ENCODE results near the gene SLC5A9. TPM values are rescaled to one million over a fixed set of nuclear protein-coding genes. Genes with fewer than 3 reads are reported as not detected.

Gene SLC5A9
- total RNA-seq, 6 donors from 2014 or later: 2.9 to 21.0 (median 6.1) TPM

DNA sequence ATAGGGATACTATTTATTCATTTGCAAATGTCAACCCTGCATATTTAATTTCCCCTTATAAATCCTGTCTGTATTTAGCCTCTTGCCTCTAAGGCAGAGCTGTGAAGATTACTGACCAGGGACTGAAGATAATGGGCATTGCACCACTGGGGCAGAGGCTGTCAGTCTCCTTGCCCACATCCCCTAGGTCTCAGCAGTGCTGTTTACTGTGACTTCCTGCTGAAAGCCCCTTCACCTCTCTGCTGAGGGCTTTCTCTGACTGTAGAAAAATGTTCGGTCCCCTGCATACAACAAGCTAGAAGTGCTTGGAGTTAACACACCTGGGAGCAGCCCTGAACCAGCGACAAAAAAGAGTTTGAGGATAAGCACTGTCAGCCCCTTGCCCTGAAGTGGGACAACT, 28.8 kb downstream of the SLC5A9 start:
- 60 to 76% methylated on average over 1 to 2 of the region's 2 CpGs for WGBS, 2 donors
- ATAC-seq (ENCODE audit: low FRiP score in 2 of 2) (no peak), DNase-seq (no peak)
- Histone ChIP-seq H3K4me3 (no peak overlapping the region), H3K36me3 (no peaks in the 10 kb centered on the region), H3K9me3 (no peaks in the 10 kb centered on the region), H3K4me1 (peaks cover 4 to 9% (median 7%) of the 10 kb centered on the region in 4 donors), H3K27ac (no peak overlapping the region), H3K27me3 (no peaks in the 10 kb centered on the region)
- TF ChIP-seq EP300 (IDR thresholded peaks at IDR 0.05): no peak
- no peak for TF ChIP-seq POLR2A (IDR thresholded peaks at IDR 0.05)
- TF ChIP-seq, protein P1, sequence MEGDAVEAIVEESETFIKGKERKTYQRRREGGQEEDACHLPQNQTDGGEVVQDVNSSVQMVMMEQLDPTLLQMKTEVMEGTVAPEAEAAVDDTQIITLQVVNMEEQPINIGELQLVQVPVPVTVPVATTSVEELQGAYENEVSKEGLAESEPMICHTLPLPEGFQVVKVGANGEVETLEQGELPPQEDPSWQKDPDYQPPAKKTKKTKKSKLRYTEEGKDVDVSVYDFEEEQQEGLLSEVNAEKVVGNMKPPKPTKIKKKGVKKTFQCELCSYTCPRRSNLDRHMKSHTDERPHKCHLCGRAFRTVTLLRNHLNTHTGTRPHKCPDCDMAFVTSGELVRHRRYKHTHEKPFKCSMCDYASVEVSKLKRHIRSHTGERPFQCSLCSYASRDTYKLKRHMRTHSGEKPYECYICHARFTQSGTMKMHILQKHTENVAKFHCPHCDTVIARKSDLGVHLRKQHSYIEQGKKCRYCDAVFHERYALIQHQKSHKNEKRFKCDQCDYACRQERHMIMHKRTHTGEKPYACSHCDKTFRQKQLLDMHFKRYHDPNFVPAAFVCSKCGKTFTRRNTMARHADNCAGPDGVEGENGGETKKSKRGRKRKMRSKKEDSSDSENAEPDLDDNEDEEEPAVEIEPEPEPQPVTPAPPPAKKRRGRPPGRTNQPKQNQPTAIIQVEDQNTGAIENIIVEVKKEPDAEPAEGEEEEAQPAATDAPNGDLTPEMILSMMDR (IDR thresholded peaks at IDR 0.05): no peak
- TF ChIP-seq POLR2AphosphoS5 (IDR thresholded peaks at IDR 0.05): no peak

DNA sequence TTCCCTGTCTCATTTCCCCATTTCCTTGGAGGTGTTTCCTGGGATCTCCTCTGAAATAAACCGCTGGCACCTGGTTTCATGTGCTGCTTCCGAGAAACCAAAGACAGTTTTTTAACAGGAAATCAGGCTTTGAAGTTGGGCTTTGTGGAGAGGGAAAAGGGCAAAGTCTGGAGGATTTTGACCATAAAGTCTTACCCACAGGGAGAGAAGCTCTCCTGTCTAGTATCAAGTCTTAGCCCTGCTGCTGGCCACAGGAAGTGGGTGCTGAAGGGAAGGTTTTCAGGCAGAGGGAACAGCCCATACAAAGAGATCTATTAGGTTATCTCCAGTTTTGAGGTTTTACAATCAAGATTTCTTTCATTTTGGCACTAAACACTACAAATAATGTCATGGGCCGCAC, 29.3 kb downstream of the SLC5A9 start:
- H3K4me1 ChIP-seq: peaks cover 0 to 4% (median 2%) of the 10 kb centered on the region in 4 donors
- ATAC-seq (ENCODE audit: low FRiP score in 2 of 2) (no peak), DNase-seq (no peak)
- H3K36me3 ChIP-seq: no peaks in the 10 kb centered on the region
- H3K4me3 ChIP-seq: no peak overlapping the region
- no peak overlapping the region for H3K27ac ChIP-seq
- no peaks in the 10 kb centered on the region for H3K27me3 ChIP-seq
- H3K9me3 ChIP-seq: no peaks in the 10 kb centered on the region
- TF ChIP-seq, protein P1 (IDR thresholded peaks at IDR 0.05): no peak
- TF ChIP-seq EP300 (IDR thresholded peaks at IDR 0.05): no peak
- TF ChIP-seq POLR2A (IDR thresholded peaks at IDR 0.05): no peak
- TF ChIP-seq POLR2AphosphoS5 (IDR thresholded peaks at IDR 0.05): no peak
- WGBS, 2 donors: 84 to 88% methylated on average over 3 of the region's 3 CpGs

DNA sequence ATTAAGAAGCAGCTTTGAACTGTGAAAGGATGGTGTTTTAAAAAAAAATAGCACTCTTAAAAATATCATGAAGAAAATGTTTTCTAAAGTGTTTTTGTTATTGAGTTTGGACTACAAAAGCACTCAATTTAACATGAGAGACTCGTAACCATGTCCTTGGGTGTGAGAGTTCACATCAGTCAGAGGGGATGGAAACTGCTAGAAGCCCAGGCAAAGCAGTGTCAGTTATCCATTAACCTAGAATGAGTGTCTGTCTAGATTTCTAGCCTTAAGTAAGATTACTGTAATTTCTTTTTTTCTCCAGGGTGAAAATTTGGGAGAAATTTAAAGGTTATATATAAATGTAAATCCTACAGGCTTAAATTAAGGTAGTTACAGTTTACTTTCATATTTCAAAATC, 31.7 kb downstream of the SLC5A9 start:
- no peaks in the 10 kb centered on the region for H3K27me3 ChIP-seq
- no peaks in the 10 kb centered on the region for H3K36me3 ChIP-seq
- no peak overlapping the region for H3K4me3 ChIP-seq
- H3K9me3 ChIP-seq: no peaks in the 10 kb centered on the region
- no peaks in the 10 kb centered on the region for H3K4me1 ChIP-seq
- TF ChIP-seq POLR2AphosphoS5 (IDR thresholded peaks at IDR 0.05) (no peak), EP300 (IDR thresholded peaks at IDR 0.05) (no peak)
- ATAC-seq (ENCODE audit: low FRiP score in 2 of 2) (no peak), DNase-seq (no peak)
- 84 to 96% methylated on average over 1 of the region's 1 CpG for whole genome bisulfite sequencing, 2 donors
- H3K27ac ChIP-seq: no peak overlapping the region

DNA sequence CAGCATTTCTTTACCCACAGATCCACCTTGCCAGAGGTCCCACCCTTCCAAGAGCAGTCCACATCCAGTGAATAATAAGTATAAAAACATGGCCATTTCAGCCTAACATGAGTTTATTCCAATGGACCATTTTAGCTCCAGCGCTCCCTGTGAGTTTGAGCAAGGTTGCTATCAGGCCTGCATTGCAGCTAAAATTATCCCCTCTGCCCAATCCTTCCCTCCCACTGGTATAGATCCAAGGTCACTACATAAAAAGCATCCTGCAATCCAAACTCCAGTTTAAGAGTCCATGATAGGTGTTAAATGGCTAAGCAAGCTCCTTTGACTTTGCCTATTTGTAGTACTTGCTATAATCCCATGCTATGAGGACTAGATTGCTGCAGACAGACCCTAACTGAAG, 35.6 kb downstream of the SLC5A9 start:
- 100% methylated on average over 1 of the region's 1 CpG for WGBS, 2 donors
- DNase-seq (no peak), ATAC-seq (ENCODE audit: low FRiP score in 2 of 2) (no peak)
- H3K4me1 ChIP-seq: no peaks in the 10 kb centered on the region
- H3K36me3 ChIP-seq: no peaks in the 10 kb centered on the region
- no peak overlapping the region for H3K27ac ChIP-seq
- no peak overlapping the region for H3K4me3 ChIP-seq
- TF ChIP-seq EP300 (IDR thresholded peaks at IDR 0.05) (no peak), POLR2A (IDR thresholded peaks at IDR 0.05) (no peak), POLR2AphosphoS5 (IDR thresholded peaks at IDR 0.05) (no peak)
- TF ChIP-seq, protein P1 (IDR thresholded peaks at IDR 0.05): no peak
- no peaks in the 10 kb centered on the region for H3K27me3 ChIP-seq
- no peaks in the 10 kb centered on the region for H3K9me3 ChIP-seq

DNA sequence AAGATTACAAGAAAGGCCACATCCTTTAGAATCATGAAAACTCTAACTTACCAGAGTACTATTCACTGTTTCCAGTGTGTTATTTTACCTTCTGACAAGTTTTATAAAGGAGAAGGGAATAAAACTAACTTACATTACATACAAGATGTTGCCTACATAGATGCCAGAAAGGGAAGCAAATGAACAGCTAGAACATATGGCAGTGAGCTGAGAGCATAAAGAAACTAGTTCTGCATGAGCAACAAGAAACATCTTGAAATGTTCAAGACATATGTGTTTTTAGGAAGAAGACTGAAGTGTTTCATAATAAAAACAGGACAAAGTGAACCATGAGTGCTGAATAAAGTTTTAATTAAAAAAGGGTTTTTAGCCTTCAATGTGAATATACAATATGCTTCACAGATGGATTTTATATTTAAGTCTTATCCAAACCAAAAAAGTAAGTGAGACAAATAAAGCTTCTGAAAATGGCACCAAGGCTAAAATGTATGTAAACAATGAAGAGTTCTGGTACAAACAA, 39.4 kb downstream of the SLC5A9 start:
- ATAC-seq (ENCODE audit: low FRiP score in 2 of 2) (no peak), DNase-seq (no peak)
- no peak overlapping the region for H3K4me3 ChIP-seq
- no peaks in the 10 kb centered on the region for H3K27me3 ChIP-seq
- TF ChIP-seq POLR2AphosphoS5 (IDR thresholded peaks at IDR 0.05): no peak
- no peak overlapping the region for H3K27ac ChIP-seq
- no peaks in the 10 kb centered on the region for H3K4me1 ChIP-seq
- H3K36me3 ChIP-seq: no peaks in the 10 kb centered on the region
- no peaks in the 10 kb centered on the region for H3K9me3 ChIP-seq

DNA sequence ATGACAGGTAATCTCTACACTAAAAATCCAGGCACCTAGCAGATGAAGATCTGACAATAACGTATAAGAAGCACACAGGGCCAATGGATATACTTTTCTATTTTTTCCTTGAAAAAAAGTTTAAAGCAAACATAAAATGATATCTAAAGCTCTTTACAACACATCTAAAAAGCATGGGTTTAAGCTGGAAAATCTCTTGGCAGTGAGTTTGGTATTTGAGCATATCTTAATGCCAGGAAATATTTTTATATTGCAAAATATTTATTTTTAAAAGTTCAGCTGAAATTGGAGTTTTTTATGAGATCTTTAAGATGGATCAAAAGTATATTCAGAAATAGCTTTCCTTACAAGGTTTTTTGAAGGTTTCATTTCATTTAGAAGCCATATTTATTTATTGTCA, 40.5 kb downstream of the SLC5A9 start:
- ATAC-seq (ENCODE audit: low FRiP score in 2 of 2) (no peak), DNase-seq (no peak)
- Histone ChIP-seq H3K27me3 (no peaks in the 10 kb centered on the region), H3K27ac (no peak overlapping the region), H3K9me3 (no peaks in the 10 kb centered on the region), H3K36me3 (no peaks in the 10 kb centered on the region), H3K4me1 (no peaks in the 10 kb centered on the region), H3K4me3 (no peak overlapping the region)
- no peak for TF ChIP-seq POLR2AphosphoS5 (IDR thresholded peaks at IDR 0.05)
- no peak for TF ChIP-seq POLR2A (IDR thresholded peaks at IDR 0.05)
- no peak for TF ChIP-seq EP300 (IDR thresholded peaks at IDR 0.05)
- TF ChIP-seq, protein P1 (IDR thresholded peaks at IDR 0.05): no peak
- 51 to 60% methylated on average over 1 of the region's 1 CpG for WGBS, 2 donors

Measured in upper lobe of left lung (tissue), 6 donors.